HEK293 (cell line): ENCODE data around the gene USE1.

Source experiments
- CTCF ChIA-PET: fragments of 350-600 bp; formaldehyde crosslinking; extraction: SDS; loops from one replicate; lab custom pipeline; 2021; ENCODE audit warnings: antibody characterized with exemption; lab: Yijun Ruan, JAX
- POLR2A ChIA-PET: fragments of 300-600 bp; formaldehyde crosslinking; extraction: SDS; loops from one replicate; lab custom pipeline; 2020; ENCODE audit warnings: antibody characterized with exemption, inconsistent platforms; lab: Yijun Ruan, JAX
- H3K27ac ChIP-seq: fragments of 200-500 bp; sonication (Bioruptor generic); 2 replicates; pipeline ENCODE4 v1.5.1; 2014; ENCODE audit warnings: low read depth, low read length, control low read depth, inconsistent platforms; ENCODE audit errors: extremely low read depth
- H3K36me3 ChIP-seq, 2 experiments: fragments of 200-500 bp in 1 of 2; sonication (Bioruptor generic) in 1 of 2; 1 replicate in 1 of 2; 2 replicates in 1 of 2; pipeline ENCODE4 v1.5.1; 2014 to 2017; ENCODE audit warnings: inconsistent platforms in 2 of 2, low read length in 2 of 2; ENCODE audit not compliant: control insufficient read depth in 2 of 2, insufficient read depth in 1 of 2
- H3K4me1 ChIP-seq: fragments of 200-500 bp; sonication (Bioruptor generic); 2 replicates; pipeline ENCODE4 v1.5.1; 2014; ENCODE audit warnings: mild to moderate bottlenecking, low read length, inconsistent platforms; ENCODE audit not compliant: control insufficient read depth, insufficient read depth
- H3K4me3 ChIP-seq: 2 replicates; pipeline ENCODE4 v1.5.1; 2011; ENCODE audit warnings: low read depth, mild to moderate bottlenecking, control low read depth, low read length, moderate library complexity
- H3K9me3 ChIP-seq: fragments of 200-500 bp; sonication (Bioruptor generic); 2 replicates; pipeline ENCODE4 v1.5.1; 2014; ENCODE audit warnings: low read depth, low read length, inconsistent platforms; ENCODE audit not compliant: control insufficient read depth, insufficient read depth
- MEIS1 ChIP-seq: sonication (generic); formaldehyde crosslinking; IDR thresholded peaks from 2 replicates; pipeline ENCODE4 v1.8.1; 2022; ENCODE audit warnings: missing genetic modification reagents, mild to moderate bottlenecking, borderline replicate concordance
- SP7 ChIP-seq: fragments of 450-650 bp; formaldehyde crosslinking; IDR thresholded peaks from 2 replicates; pipeline ENCODE4 v1.5.1; 2016; ENCODE audit warnings: missing biosample characterization, missing genetic modification characterization
- YY1 ChIP-seq: fragments of 450-650 bp; formaldehyde crosslinking; IDR thresholded peaks from 2 replicates; pipeline ENCODE4 v1.5.1; 2018; ENCODE audit warnings: missing biosample characterization, missing genetic modification characterization
- YY2 ChIP-seq: fragments of 450-650 bp; formaldehyde crosslinking; IDR thresholded peaks from 2 replicates; pipeline ENCODE4 v1.5.1; 2016; ENCODE audit warnings: missing biosample characterization, missing genetic modification characterization
- ZBTB20 ChIP-seq: fragments of 450-650 bp; formaldehyde crosslinking; IDR thresholded peaks from 2 replicates; pipeline ENCODE4 v1.5.1; 2016; ENCODE audit warnings: missing biosample characterization, missing genetic modification characterization
- ZNF140 ChIP-seq: fragments of 450-650 bp; formaldehyde crosslinking; IDR thresholded peaks from 2 replicates; pipeline ENCODE4 v1.5.1; 2016; ENCODE audit warnings: missing biosample characterization, missing genetic modification characterization
- ZNF169 ChIP-seq: fragments of 450-650 bp; formaldehyde crosslinking; IDR thresholded peaks from 2 replicates; pipeline ENCODE4 v1.5.1; 2016; ENCODE audit warnings: missing biosample characterization, missing genetic modification characterization
- ZNF2 ChIP-seq: fragments of 450-650 bp; formaldehyde crosslinking; IDR thresholded peaks from 2 replicates; pipeline ENCODE4 v1.5.1; 2016; ENCODE audit warnings: missing biosample characterization, missing genetic modification characterization
- ZNF223 ChIP-seq: fragments of 450-650 bp; formaldehyde crosslinking; IDR thresholded peaks from 2 replicates; pipeline ENCODE4 v1.5.1; 2016; ENCODE audit warnings: missing biosample characterization, missing genetic modification characterization
- ZNF24 ChIP-seq: fragments of 450-650 bp; formaldehyde crosslinking; IDR thresholded peaks from 2 replicates; pipeline ENCODE4 v1.5.1; 2016; ENCODE audit warnings: missing biosample characterization, missing genetic modification characterization
- ZNF366 ChIP-seq: fragments of 450-650 bp; formaldehyde crosslinking; conservative IDR thresholded peaks from 2 replicates; pipeline ENCODE4 v1.5.1; 2016; ENCODE audit warnings: missing biosample characterization, missing genetic modification characterization
- ZNF394 ChIP-seq: fragments of 450-650 bp; formaldehyde crosslinking; IDR thresholded peaks from 2 replicates; pipeline ENCODE4 v1.5.1; 2016; ENCODE audit warnings: missing biosample characterization, missing genetic modification characterization, mild to moderate bottlenecking, moderate library complexity, borderline replicate concordance
- ZNF473 ChIP-seq: fragments of 450-650 bp; formaldehyde crosslinking; IDR thresholded peaks from 2 replicates; pipeline ENCODE4 v1.5.1; 2017; ENCODE audit warnings: missing biosample characterization, missing genetic modification characterization
- ZNF549 ChIP-seq: fragments of 450-650 bp; IDR thresholded peaks from 2 replicates; pipeline ENCODE4 v1.5.1; 2018; ENCODE audit warnings: missing biosample characterization, missing genetic modification characterization, mild to moderate bottlenecking, inconsistent platforms, moderate library complexity
- ZNF558 ChIP-seq: fragments of 450-650 bp; formaldehyde crosslinking; IDR thresholded peaks from 2 replicates; pipeline ENCODE4 v1.5.1; 2016; ENCODE audit warnings: missing biosample characterization, missing genetic modification characterization
- ZNF585B ChIP-seq: fragments of 450-650 bp; formaldehyde crosslinking; IDR thresholded peaks from 2 replicates; pipeline ENCODE4 v1.5.1; 2016; ENCODE audit warnings: missing biosample characterization, missing genetic modification characterization
- ZNF596 ChIP-seq: fragments of 450-650 bp; IDR thresholded peaks from 2 replicates; pipeline ENCODE4 v1.5.0; 2018; ENCODE audit warnings: missing biosample characterization, mild to moderate bottlenecking, missing genetic modification characterization, moderate library complexity
- ZNF610 ChIP-seq: fragments of 450-650 bp; formaldehyde crosslinking; IDR thresholded peaks from 2 replicates; pipeline ENCODE4 v1.5.1; 2016; ENCODE audit warnings: missing biosample characterization, missing genetic modification characterization, borderline replicate concordance
- ZNF629 ChIP-seq: fragments of 450-650 bp; formaldehyde crosslinking; IDR thresholded peaks from 2 replicates; pipeline ENCODE4 v1.5.1; 2017; ENCODE audit warnings: missing biosample characterization, missing genetic modification characterization
- ZNF660 ChIP-seq: fragments of 450-650 bp; IDR thresholded peaks from 2 replicates; pipeline ENCODE4 v1.5.1; 2018; ENCODE audit warnings: missing biosample characterization, mild to moderate bottlenecking, missing genetic modification characterization
- ZNF76 ChIP-seq: fragments of 450-650 bp; formaldehyde crosslinking; IDR thresholded peaks from 2 replicates; pipeline ENCODE4; 2016; ENCODE audit warnings: low read depth, missing biosample characterization, missing genetic modification characterization, borderline replicate concordance
- ZNF791 ChIP-seq: fragments of 450-650 bp; formaldehyde crosslinking; IDR thresholded peaks from 2 replicates; pipeline ENCODE4 v1.5.1; 2016; ENCODE audit warnings: missing biosample characterization, missing genetic modification characterization
- ZSCAN30 ChIP-seq: fragments of 450-650 bp; IDR thresholded peaks from 2 replicates; pipeline ENCODE4 v1.5.1; 2018; ENCODE audit warnings: missing biosample characterization, mild to moderate bottlenecking, missing genetic modification characterization, moderate library complexity
- TF ChIP-seq, protein P1 (sequence below): fragments of 450-650 bp; formaldehyde crosslinking; IDR thresholded peaks from 2 replicates; pipeline ENCODE4 v1.5.1; 2016; ENCODE audit warnings: missing biosample characterization, missing genetic modification characterization
- TF ChIP-seq, protein P2 (sequence below): fragments of 450-650 bp; formaldehyde crosslinking; IDR thresholded peaks from 2 replicates; pipeline ENCODE4 v1.5.1; 2017; ENCODE audit warnings: missing biosample characterization, missing genetic modification characterization
- TF ChIP-seq, protein P3 (sequence below): sonication (generic); formaldehyde crosslinking; IDR thresholded peaks from 2 replicates; pipeline ENCODE4 v1.8.1; 2022; ENCODE audit warnings: mild to moderate bottlenecking, moderate library complexity, missing genetic modification reagents
- TF ChIP-seq, protein P4 (sequence below): fragments of 450-650 bp; formaldehyde crosslinking; optimal IDR thresholded peaks from 2 replicates; pipeline ENCODE3; 2016; ENCODE audit warnings: missing biosample characterization, mild to moderate bottlenecking, missing genetic modification characterization
- TF ChIP-seq, protein P5 (sequence below): fragments of 450-650 bp; formaldehyde crosslinking; IDR thresholded peaks from 2 replicates; pipeline ENCODE4 v1.5.1; 2016; ENCODE audit warnings: missing biosample characterization, missing genetic modification characterization
- TF ChIP-seq, protein P6 (sequence below): fragments of 450-650 bp; formaldehyde crosslinking; IDR thresholded peaks from 2 replicates; pipeline ENCODE4 v1.5.1; 2016; ENCODE audit warnings: missing biosample characterization, missing genetic modification characterization

Gene USE1

DNA sequence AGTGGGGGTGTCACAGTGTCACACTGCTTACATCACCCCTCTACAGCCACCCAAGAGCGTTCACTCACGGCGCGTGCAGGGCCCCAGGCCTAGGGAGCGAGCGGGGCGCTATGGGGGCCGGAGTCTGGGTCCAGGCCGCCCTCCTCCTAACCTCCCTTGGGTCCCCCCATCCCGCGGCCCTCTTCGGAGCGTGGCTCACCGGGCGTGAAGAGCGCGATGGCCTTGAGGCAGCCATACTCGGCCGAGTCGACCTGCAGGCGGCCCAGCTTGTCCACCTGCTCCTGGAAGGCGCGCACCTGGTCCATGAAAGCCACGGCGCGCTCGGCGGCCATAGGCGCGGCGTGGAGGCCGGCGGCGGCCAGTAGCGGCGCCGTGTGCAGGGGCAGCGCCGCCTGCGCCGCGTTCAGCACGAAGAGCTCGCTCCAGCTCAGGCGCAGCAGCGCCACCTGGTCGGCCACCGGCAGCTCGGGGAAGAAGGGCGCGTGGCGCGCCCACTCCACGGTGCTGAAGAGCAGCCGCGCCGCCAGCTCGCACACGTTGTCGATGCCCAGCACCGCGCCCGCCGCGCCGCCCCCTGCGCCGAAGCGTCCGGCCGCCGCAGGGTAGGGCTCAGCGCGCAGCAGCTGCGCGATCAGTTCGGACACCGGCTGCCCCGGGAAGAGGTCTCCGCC, 20.3 kb downstream of the USE1 start:
- Histone ChIP-seq H3K4me3 (peak overlapping the region; percentile 55), H3K27ac (peak overlapping the region; percentile 69), H3K4me1 (peaks cover 11% of the 10 kb centered on the region), H3K9me3 (no peaks in the 10 kb centered on the region), H3K36me3 (peaks cover 18 to 56% of the 10 kb centered on the region in 2 experiments; a peak in 2 of 3 replicates)
- POLR2A ChIA-PET: interaction anchor here (0.5 to 3.5 kb wide), 7 partner anchors 9 to 274 kb away, joined by 4 to 25 read pairs (median 5); partner anchors contain the start of genes BABAM1, OCEL1 and USE1
- CTCF ChIA-PET: interaction anchor here (0.5 to 1.6 kb wide), 4 partner anchors 14 to 167 kb away, joined by 3 to 5 read pairs (median 4); no protein-coding TSS in a partner anchor
- TF ChIP-seq ZNF558 (no peak), ZNF24 (tag by site-specific recombination) (no peak), SP7 (no peak; the same call in 1 of the 2 replicates), ZNF549 (tag by site-specific recombination) (no peak), ZNF76 (tag by site-specific recombination) (no peak), ZNF791 (tag by site-specific recombination) (no peak), ZNF610 (tag by site-specific recombination) (no peak), ZNF169 (no peak), ZSCAN30 (tag by site-specific recombination) (peak; percentile 72), ZNF2 (tag by site-specific recombination) (0 out of 2 replicates have a peak, but pooled peaks have one; percentile 18), ZBTB20 (tag by site-specific recombination) (peak; percentile 87; the same call in 1 of the 2 replicates), MEIS1 (CRISPR knock-in tag) (no peak), ZNF140 (tag by site-specific recombination) (no peak), ZNF596 (peak; percentile 43; the same call in 1 of the 2 replicates), ZNF473 (no peak), ZNF366 (tag by site-specific recombination) (peak; percentile 75), ZNF660 (tag by site-specific recombination) (peak; percentile 85), YY1 (tag by site-specific recombination) (peak; percentile 72), ZNF223 (tag by site-specific recombination) (no peak), ZNF585B (tag by site-specific recombination) (no peak), ZNF394 (tag by site-specific recombination) (no peak), YY2 (tag by site-specific recombination) (peak; percentile 62; the same call in 1 of the 2 replicates), ZNF629 (tag by site-specific recombination) (no peak)
- TF ChIP-seq, protein P1, sequence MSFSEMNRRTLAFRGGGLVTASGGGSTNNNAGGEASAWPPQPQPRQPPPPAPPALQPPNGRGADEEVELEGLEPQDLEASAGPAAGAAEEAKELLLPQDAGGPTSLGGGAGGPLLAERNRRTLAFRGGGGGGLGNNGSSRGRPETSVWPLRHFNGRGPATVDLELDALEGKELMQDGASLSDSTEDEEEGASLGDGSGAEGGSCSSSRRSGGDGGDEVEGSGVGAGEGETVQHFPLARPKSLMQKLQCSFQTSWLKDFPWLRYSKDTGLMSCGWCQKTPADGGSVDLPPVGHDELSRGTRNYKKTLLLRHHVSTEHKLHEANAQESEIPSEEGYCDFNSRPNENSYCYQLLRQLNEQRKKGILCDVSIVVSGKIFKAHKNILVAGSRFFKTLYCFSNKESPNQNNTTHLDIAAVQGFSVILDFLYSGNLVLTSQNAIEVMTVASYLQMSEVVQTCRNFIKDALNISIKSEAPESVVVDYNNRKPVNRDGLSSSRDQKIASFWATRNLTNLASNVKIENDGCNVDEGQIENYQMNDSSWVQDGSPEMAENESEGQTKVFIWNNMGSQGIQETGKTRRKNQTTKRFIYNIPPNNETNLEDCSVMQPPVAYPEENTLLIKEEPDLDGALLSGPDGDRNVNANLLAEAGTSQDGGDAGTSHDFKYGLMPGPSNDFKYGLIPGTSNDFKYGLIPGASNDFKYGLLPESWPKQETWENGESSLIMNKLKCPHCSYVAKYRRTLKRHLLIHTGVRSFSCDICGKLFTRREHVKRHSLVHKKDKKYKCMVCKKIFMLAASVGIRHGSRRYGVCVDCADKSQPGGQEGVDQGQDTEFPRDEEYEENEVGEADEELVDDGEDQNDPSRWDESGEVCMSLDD: peak; percentile 70; the same call in 1 of the 2 replicates
- TF ChIP-seq, protein P2, sequence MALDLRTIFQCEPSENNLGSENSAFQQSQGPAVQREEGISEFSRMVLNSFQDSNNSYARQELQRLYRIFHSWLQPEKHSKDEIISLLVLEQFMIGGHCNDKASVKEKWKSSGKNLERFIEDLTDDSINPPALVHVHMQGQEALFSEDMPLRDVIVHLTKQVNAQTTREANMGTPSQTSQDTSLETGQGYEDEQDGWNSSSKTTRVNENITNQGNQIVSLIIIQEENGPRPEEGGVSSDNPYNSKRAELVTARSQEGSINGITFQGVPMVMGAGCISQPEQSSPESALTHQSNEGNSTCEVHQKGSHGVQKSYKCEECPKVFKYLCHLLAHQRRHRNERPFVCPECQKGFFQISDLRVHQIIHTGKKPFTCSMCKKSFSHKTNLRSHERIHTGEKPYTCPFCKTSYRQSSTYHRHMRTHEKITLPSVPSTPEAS (tag by site-specific recombination): no peak
- TF ChIP-seq, protein P3, sequence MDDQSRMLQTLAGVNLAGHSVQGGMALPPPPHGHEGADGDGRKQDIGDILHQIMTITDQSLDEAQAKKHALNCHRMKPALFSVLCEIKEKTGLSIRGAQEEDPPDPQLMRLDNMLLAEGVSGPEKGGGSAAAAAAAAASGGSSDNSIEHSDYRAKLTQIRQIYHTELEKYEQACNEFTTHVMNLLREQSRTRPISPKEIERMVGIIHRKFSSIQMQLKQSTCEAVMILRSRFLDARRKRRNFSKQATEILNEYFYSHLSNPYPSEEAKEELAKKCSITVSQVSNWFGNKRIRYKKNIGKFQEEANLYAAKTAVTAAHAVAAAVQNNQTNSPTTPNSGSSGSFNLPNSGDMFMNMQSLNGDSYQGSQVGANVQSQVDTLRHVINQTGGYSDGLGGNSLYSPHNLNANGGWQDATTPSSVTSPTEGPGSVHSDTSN: peak; percentile 94
- TF ChIP-seq, protein P4, sequence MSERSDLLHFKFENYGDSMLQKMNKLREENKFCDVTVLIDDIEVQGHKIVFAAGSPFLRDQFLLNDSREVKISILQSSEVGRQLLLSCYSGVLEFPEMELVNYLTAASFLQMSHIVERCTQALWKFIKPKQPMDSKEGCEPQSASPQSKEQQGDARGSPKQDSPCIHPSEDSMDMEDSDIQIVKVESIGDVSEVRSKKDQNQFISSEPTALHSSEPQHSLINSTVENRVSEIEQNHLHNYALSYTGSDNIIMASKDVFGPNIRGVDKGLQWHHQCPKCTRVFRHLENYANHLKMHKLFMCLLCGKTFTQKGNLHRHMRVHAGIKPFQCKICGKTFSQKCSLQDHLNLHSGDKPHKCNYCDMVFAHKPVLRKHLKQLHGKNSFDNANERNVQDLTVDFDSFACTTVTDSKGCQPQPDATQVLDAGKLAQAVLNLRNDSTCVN (tag by site-specific recombination): peak; percentile 88
- TF ChIP-seq, protein P5, sequence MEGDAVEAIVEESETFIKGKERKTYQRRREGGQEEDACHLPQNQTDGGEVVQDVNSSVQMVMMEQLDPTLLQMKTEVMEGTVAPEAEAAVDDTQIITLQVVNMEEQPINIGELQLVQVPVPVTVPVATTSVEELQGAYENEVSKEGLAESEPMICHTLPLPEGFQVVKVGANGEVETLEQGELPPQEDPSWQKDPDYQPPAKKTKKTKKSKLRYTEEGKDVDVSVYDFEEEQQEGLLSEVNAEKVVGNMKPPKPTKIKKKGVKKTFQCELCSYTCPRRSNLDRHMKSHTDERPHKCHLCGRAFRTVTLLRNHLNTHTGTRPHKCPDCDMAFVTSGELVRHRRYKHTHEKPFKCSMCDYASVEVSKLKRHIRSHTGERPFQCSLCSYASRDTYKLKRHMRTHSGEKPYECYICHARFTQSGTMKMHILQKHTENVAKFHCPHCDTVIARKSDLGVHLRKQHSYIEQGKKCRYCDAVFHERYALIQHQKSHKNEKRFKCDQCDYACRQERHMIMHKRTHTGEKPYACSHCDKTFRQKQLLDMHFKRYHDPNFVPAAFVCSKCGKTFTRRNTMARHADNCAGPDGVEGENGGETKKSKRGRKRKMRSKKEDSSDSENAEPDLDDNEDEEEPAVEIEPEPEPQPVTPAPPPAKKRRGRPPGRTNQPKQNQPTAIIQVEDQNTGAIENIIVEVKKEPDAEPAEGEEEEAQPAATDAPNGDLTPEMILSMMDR (tag by site-specific recombination): peak; percentile 65; the same call in 1 of the 2 replicates
- TF ChIP-seq, protein P6, sequence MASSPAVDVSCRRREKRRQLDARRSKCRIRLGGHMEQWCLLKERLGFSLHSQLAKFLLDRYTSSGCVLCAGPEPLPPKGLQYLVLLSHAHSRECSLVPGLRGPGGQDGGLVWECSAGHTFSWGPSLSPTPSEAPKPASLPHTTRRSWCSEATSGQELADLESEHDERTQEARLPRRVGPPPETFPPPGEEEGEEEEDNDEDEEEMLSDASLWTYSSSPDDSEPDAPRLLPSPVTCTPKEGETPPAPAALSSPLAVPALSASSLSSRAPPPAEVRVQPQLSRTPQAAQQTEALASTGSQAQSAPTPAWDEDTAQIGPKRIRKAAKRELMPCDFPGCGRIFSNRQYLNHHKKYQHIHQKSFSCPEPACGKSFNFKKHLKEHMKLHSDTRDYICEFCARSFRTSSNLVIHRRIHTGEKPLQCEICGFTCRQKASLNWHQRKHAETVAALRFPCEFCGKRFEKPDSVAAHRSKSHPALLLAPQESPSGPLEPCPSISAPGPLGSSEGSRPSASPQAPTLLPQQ (tag by site-specific recombination): peak; percentile 31; the same call in 1 of the 2 replicates
